Measurements from ENCODE around the gene TENM4. TPM values are rescaled to one million over a fixed set of nuclear protein-coding genes. Genes with fewer than 3 reads are reported as not detected.

TENM4 gene
- polyA plus RNA-seq, 3 donors, result 0.31 to 1.7 TPM; not detected in 1

DNA sequence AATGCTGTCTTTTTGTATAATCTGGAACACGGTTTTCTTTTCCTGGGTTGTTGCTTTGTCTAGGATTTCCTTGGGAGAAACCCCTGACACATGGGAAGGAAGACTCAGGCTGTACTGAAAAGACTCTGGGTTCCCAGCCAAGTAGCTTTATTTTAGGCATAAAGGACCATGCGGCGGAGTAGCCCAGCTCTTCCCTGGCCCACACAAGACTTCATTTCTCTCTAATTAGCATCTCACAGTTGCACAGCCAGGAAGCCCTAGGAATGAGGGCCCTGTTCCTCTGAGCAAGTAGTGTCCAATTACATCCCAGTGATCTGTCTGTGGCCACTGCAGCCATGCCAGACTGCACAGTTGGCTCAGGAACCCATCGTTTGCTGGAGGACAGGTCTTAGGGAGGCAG lies 319.5 kb downstream of the TENM4 start:
- Histone ChIP-seq H3K36me3 (replicated peaks in 1 of 2; ENCODE audit: control insufficient read depth in 1 of 2, insufficient read depth in 2 of 2, low read length in 2 of 2) (no peaks in the 10 kb centered on the region), H4K20me1 (ENCODE audit: insufficient read depth, low read length) (no peaks in the 10 kb centered on the region), H2AFZ (ENCODE audit: insufficient read depth, low read depth, low read length, poor library complexity, severe bottlenecking) (no peak overlapping the region), H3K27me3 (ENCODE audit: control insufficient read depth in 2 of 2, insufficient read depth in 2 of 2, low read length in 2 of 2) (no peaks in the 10 kb centered on the region), H3K4me1 (ENCODE audit: control insufficient read depth in 1 of 2, insufficient read depth in 2 of 2, low read length in 2 of 2) (no peaks in the 10 kb centered on the region), H3K27ac (ENCODE audit: low read depth in 1 of 2, low read length in 2 of 2) (no peak overlapping the region), H3K4me2 (replicated peaks; ENCODE audit: extremely low read depth, low read length, poor library complexity, severe bottlenecking) (no peak overlapping the region), H3K4me3 (replicated peaks in 1 of 3; ENCODE audit: low read depth in 2 of 3, low read length in 3 of 3) (no peak overlapping the region), H3K9ac (ENCODE audit: insufficient read depth, low read length, poor library complexity, severe bottlenecking) (no peak overlapping the region), H3K9me3 (replicated peaks in 1 of 2; ENCODE audit: control insufficient read depth in 1 of 2, insufficient read depth in 1 of 2, low read length in 2 of 2) (peaks cover 0 to 3% of the 10 kb centered on the region in 2 donors), H3K79me2 (ENCODE audit: insufficient read depth, low read length) (no peaks in the 10 kb centered on the region)
- Mint-ChIP-seq H3K4me1 (no peaks in the 10 kb centered on the region), H3K36me3 (no peaks in the 10 kb centered on the region), H3K9me3 (peaks cover 3 to 12% (median 9%) of the 10 kb centered on the region in 7 donors), H3K4me3 (no peak overlapping the region), H3K27me3 (ENCODE audit: low read depth in 3 of 3) (peaks cover 0 to 9% (median 0%) of the 10 kb centered on the region in 3 donors), H3K27ac (no peak overlapping the region)
- no peak for TF ChIP-seq CTCF (IDR thresholded peaks at IDR 0.05)
- intact Hi-C loops (cut with micrococcal nuclease), result no loop called here
- 60% methylated on average over 3 of the region's 4 CpGs for WGBS (ENCODE audit: insufficient coverage)
- DNase-seq, result no peak

- no peak for DNase-seq
- H3K27ac ChIP-seq (ENCODE audit: low read depth in 1 of 2, low read length in 2 of 2), result no peak overlapping the region
- H3K4me3 Mint-ChIP-seq, result no peak overlapping the region
Measured at GRCh38 chr11:79119491-79120284, 321.1 kb downstream of the TENM4 start.

More at GRCh38 chr11:79119491-79120284, 321.1 kb downstream of the TENM4 start:
- H4K20me1 ChIP-seq (ENCODE audit: insufficient read depth, low read length), result no peaks in the 10 kb centered on the region
- no peak overlapping the region for H3K4me3 ChIP-seq (replicated peaks in 1 of 3; ENCODE audit: low read depth in 2 of 3, low read length in 3 of 3)
- no peaks in the 10 kb centered on the region for H3K36me3 Mint-ChIP-seq
- H3K27me3 Mint-ChIP-seq (ENCODE audit: low read depth in 3 of 3), result peaks cover 0 to 9% (median 3%) of the 10 kb centered on the region in 3 donors
- H3K4me1 ChIP-seq (ENCODE audit: control insufficient read depth in 1 of 2, insufficient read depth in 2 of 2, low read length in 2 of 2), result no peaks in the 10 kb centered on the region
- no peak overlapping the region for H2AFZ ChIP-seq (ENCODE audit: insufficient read depth, low read depth, low read length, poor library complexity, severe bottlenecking)
- intact Hi-C loops (cut with micrococcal nuclease), result no loop called here
- no peaks in the 10 kb centered on the region for H3K9me3 ChIP-seq (replicated peaks in 1 of 2; ENCODE audit: control insufficient read depth in 1 of 2, insufficient read depth in 1 of 2, low read length in 2 of 2)
- no peaks in the 10 kb centered on the region for H3K27me3 ChIP-seq (ENCODE audit: control insufficient read depth in 2 of 2, insufficient read depth in 2 of 2, low read length in 2 of 2)
- H3K4me1 Mint-ChIP-seq, result no peaks in the 10 kb centered on the region
- no peaks in the 10 kb centered on the region for H3K79me2 ChIP-seq (ENCODE audit: insufficient read depth, low read length)
- H3K27ac Mint-ChIP-seq, result no peak overlapping the region
- no peak overlapping the region for H3K9ac ChIP-seq (ENCODE audit: insufficient read depth, low read length, poor library complexity, severe bottlenecking)
- H3K4me2 ChIP-seq (replicated peaks; ENCODE audit: extremely low read depth, low read length, poor library complexity, severe bottlenecking), result no peak overlapping the region
- peaks cover 0 to 3% (median 0%) of the 10 kb centered on the region in 7 donors for H3K9me3 Mint-ChIP-seq
- no peak for TF ChIP-seq CTCF (IDR thresholded peaks at IDR 0.05)
- no peaks in the 10 kb centered on the region for H3K36me3 ChIP-seq (replicated peaks in 1 of 2; ENCODE audit: control insufficient read depth in 1 of 2, insufficient read depth in 2 of 2, low read length in 2 of 2)
- WGBS (ENCODE audit: insufficient coverage), result 63% methylated on average over 3 of the region's 8 CpGs

Measured in CD14-positive monocyte (primary cell).